Astrocyte of the spinal cord (primary cell): ENCODE data around the gene ZNF577.

Experiments
- DNase-seq: peaks from one replicate; pipeline ENCODE4 v3.0.0; 2011; ENCODE audit warnings: low read depth, low spot score
- H3K4me3 ChIP-seq: 2 replicates; pipeline ENCODE4 v1.5.1; 2011; ENCODE audit warnings: low read depth, mild to moderate bottlenecking, low read length, moderate library complexity
- in situ Hi-C: cut with HindIII; loops from 2 replicates; pipeline ENCODE4 v1.10.0; 2017; ENCODE audit warnings: low sequenced_read_pairs
- TF ChIP-seq, protein P1 (sequence below): IDR thresholded peaks from 2 replicates; pipeline ENCODE4 v1.5.1; 2012; ENCODE audit warnings: low read depth, mild to moderate bottlenecking, low read length, inconsistent platforms

Gene ZNF577

DNA sequence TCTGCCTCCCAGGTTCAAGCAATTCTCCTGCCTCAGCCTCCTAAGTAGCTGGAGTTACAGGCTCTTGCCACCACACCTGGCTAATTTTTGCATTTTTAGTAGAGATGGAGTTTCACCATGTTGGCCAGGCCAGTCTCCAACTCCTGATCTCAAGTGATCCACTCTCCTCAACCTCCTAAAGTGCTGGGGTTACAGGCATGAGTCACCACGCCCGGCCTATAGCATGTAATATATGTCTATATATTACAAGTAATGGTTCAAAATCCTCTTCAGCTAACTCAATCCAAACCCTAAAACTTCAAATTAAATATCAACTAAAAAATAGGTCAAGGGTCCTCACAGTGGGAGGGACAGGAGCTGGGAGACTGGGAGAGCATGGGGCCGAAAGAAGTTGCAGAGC is 64.8 kb downstream of the ZNF577 start:
- H3K4me3 ChIP-seq, result no peak overlapping the region
- TF ChIP-seq, protein P1, sequence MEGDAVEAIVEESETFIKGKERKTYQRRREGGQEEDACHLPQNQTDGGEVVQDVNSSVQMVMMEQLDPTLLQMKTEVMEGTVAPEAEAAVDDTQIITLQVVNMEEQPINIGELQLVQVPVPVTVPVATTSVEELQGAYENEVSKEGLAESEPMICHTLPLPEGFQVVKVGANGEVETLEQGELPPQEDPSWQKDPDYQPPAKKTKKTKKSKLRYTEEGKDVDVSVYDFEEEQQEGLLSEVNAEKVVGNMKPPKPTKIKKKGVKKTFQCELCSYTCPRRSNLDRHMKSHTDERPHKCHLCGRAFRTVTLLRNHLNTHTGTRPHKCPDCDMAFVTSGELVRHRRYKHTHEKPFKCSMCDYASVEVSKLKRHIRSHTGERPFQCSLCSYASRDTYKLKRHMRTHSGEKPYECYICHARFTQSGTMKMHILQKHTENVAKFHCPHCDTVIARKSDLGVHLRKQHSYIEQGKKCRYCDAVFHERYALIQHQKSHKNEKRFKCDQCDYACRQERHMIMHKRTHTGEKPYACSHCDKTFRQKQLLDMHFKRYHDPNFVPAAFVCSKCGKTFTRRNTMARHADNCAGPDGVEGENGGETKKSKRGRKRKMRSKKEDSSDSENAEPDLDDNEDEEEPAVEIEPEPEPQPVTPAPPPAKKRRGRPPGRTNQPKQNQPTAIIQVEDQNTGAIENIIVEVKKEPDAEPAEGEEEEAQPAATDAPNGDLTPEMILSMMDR, result no peak
- in situ Hi-C loops, result no loop called here
- DNase-seq, result no peak

DNA sequence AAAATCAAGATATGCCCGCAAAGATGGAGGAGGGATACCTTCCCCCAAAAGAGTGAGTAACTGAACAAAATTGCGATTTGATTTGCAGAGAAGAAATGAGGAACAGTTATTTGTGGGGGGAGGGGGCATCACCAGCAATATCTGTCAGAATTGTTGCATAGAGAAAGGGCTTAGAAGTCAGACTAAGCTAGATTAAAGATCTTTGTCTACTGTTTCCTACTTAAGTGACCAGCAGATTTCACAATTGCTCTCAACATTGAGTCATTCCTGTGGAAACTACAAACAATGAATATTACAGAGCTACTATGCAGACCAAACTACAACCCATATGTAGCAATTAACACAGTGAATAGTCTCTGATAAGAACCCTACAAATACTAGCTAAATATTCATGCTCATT is 65.4 kb downstream of the ZNF577 start:
- in situ Hi-C loops, result no loop called here
- no peak for DNase-seq
- TF ChIP-seq, protein P1, result no peak
- H3K4me3 ChIP-seq, result no peak overlapping the region

DNA sequence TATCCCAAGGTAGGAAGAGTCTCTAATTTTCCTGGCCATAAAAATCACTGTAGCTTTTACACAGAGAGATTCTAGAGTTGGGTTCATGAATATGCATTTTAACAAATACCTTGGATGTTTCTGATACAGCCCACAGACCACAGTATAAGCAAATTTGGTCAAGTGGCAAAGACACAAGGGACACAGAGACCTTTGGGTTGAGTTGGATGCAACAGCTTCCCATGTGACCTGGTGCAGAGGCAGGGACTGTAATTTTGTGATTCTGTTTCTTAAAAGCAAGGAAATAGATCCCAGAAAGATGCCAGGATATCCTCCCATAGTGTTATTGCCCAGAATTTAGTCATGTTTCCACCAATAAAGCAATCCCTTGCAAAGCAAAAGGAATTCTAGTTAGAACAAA is 65.8 kb downstream of the ZNF577 start:
- in situ Hi-C loops, result no loop called here
- DNase-seq, result no peak
- TF ChIP-seq, protein P1, result no peak

DNA sequence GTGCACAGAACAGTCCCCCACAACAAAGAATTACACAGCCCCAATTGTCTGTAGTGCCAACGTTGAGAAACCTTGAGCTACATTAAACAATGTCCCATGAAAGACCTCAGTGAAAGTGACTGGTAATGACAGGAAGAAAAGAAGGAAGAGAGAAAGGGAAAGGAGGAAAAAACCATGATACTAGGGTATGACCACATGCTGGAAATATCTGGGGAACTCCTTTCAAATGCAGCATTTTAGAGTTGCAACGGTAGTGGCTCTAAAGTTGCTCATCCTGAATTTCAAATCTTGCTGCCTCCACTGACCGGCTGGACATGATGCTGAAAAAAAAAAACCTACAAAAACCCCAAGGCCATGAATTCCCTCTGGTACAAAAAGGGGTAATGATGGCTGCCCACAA is 66.3 kb downstream of the ZNF577 start:
- in situ Hi-C loops, result no loop called here

More for the DNA sequence above, 65.8 kb downstream of the ZNF577 start:
- H3K4me3 ChIP-seq, result no peak overlapping the region

More for the DNA sequence above, 66.3 kb downstream of the ZNF577 start:
- TF ChIP-seq, protein P1, result no peak
- DNase-seq, result no peak
- no peak overlapping the region for H3K4me3 ChIP-seq
